GM12874 (cell line): ENCODE measurements around the gene EIF5.

Source experiments
- TF ChIP-seq, protein P1 (sequence below): IDR thresholded peaks from 2 replicates; pipeline ENCODE4 v1.5.1; 2011; ENCODE audit warnings: low read depth, mild to moderate bottlenecking, control low read depth, low read length, moderate library complexity; ENCODE audit not compliant: insufficient read depth

EIF5 gene

DNA sequence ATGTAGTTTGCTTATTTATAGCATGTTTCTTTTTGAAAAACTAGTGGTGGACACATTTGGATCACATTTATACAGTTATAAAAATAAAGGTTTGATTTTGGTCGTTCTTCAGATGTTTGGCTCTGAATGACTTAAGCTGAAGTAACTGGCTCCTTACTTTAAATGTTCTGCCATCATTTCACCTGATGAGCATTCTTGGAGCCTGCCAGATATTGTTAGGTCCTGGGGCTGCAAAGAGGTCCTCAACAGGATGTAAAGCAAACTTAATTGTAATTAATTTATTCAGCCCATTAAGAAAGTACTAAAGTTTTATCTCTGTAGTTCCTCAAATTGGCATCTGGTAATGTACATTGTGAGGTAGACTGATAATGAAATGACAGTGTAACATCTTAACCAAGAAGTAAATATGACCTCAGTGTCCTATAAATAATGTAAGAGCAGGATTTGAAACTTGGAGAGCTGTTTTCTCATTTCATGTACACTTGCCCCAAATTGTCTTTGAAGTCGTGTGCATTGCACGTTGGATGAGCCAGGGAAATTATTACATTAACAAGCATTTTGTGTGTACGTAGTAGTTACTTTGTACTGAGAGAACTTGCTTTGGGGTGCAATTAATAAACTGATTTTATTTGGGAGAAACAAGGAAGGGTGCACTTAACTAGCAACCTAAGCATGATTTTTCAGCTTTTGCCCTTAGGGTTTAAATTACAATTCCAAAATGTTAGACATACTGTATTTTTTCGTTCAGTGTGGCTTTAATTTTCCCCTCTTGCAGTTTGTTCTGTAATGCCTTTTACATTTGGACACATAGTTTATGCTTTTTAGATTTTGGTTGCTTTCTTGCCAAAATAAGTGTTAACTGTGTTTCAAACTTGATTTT lies 7.5 kb downstream of the EIF5 start:
- TF ChIP-seq, protein P1, sequence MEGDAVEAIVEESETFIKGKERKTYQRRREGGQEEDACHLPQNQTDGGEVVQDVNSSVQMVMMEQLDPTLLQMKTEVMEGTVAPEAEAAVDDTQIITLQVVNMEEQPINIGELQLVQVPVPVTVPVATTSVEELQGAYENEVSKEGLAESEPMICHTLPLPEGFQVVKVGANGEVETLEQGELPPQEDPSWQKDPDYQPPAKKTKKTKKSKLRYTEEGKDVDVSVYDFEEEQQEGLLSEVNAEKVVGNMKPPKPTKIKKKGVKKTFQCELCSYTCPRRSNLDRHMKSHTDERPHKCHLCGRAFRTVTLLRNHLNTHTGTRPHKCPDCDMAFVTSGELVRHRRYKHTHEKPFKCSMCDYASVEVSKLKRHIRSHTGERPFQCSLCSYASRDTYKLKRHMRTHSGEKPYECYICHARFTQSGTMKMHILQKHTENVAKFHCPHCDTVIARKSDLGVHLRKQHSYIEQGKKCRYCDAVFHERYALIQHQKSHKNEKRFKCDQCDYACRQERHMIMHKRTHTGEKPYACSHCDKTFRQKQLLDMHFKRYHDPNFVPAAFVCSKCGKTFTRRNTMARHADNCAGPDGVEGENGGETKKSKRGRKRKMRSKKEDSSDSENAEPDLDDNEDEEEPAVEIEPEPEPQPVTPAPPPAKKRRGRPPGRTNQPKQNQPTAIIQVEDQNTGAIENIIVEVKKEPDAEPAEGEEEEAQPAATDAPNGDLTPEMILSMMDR = no peak

DNA sequence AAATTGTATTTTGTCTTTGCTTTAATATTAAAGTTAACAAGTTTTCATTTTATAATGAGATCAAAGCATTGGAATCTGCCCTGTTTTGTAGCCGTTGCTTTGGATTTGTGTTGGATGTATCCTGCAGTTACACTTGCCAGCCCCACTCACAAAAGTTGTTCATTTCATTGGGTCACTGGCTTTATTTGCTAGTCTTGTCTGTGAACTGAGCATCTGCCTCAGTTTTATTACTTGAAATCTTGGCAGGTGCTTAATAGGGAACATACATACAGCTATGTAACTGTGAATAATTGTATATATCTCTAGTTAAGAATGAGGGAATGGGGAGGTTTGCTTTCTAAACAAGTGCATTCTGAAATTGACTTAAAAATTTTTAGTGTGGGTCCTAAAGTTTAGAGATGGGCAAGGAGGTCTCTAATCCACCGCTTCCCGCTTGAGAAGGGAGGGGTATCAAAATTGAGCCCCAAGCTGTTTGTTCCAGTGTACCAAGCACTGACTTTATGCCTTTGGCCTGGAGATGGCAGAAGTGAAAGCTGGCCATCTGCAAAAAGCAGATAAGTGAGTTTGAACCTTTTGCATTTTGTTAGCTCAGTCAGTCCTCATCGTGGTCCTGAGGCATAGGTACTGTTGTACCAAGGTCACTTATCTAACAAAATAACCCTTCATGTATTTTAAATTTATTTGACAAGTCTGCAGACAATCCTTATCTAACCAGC lies 9.3 kb downstream of the EIF5 start:
- TF ChIP-seq, protein P1 = no peak

DNA sequence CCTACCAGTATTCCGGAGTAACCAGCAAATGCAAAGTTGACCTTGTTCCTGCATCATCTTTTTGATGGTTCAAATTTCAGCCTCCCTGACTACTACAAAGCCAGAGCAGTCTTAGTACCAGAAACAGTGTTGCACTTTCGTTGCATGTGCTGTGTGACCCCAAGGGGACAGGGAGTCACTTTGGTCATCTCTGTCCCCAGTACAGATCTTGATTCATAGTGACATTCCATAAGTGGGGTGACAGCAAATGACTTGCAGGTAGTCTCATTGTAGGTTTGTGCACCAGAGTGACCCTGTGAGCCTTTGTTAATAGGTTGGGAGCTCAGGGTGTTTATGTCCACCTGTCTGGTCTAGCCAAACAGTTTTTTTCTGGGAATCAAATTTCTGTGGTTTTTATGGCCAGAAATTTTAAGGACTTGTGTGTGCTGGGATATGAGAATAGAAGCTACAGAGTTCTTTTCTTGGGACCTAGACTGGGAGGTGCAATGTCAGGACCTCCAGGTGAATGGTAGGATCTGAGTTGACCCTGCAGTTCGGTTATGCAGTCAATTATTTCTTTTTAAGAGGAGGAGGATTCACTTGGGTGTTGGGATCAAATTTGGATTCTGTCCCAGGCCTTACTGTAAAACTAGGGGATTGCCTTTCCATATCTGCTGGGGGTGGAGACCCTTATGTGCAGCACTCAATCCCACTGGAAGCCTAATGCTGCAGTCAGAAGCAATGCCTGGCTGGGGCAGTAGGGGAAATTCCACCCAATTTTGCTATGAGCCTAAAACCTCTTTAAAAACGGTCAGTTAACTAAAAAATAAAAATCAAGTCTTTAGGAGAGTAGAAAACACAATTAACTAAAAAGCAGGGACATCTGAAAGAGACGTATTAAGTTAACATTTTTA lies 10.1 kb downstream of the EIF5 start:
- TF ChIP-seq, protein P1 = no peak

DNA sequence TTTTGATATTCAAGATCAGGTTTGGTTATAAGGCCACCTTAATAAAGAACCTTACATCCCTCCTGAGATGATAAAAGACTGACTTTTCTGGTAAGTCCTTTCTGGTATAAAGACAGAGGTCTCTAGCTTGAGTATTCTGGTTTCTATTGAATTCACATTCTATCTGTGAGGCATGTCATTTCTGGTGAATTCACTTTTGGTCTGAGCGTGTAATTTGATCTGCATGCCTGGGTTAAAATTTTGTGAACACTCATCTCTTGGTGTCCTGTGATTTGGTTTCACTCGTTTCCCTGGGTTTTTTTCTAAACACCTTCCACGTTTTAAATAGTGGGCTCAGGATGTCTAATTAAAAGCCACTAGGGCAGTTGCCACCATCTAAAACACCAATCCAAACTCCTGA lies 12.2 kb downstream of the EIF5 start:
- TF ChIP-seq, protein P1 = no peak

DNA sequence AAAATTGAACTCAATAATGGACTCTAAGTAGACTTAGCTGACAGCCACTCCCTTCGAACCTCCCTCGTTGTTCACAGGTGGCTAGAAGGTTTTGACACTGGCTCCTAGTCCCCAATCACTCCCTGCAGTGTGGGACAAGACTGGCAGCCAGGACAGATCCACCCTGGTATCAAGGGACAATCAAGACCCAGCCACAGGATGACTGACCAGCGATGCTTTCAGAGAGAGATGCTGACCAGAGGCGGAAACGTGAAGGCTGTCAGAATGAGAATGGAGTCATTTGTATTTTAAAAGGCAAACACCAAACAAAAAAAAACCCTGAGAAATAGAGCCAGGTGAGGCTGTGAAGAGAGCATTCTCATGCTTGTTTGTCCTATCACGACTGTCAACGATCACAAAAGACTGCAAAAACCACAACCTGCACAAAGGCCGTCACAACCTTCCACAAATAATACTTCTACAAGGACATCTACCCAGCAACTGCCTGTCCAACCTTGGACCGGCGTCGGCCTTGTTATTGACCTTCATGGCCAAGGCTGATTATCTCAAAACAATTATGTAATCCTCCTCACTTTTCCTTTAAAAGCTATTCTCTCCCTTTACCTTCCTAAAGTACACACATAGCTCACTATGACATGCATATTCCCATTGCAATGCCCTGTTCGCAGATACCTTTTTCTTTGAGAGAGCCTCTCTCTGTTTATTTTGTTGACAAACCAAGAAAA lies 13.2 kb downstream of the EIF5 start:
- TF ChIP-seq, protein P1 = no peak

DNA sequence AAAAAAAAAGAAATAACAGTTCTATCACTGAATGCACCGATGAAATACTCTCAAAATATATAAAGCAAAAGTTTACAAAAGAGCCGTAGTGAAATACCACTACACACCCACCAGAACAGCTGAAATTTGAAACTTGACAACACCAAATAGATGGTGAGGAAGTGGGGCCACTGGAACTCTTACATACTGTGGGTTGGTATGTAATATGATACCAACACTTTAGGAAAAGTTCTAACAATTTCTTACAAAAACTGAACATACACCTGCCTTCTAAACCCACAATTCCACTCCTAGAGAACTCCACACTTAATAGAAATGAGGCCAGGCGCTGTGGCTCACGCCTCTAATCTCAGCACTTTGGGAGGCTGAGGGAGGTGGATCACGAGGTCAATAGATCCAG lies 14.1 kb downstream of the EIF5 start:
- TF ChIP-seq, protein P1 = no peak

DNA sequence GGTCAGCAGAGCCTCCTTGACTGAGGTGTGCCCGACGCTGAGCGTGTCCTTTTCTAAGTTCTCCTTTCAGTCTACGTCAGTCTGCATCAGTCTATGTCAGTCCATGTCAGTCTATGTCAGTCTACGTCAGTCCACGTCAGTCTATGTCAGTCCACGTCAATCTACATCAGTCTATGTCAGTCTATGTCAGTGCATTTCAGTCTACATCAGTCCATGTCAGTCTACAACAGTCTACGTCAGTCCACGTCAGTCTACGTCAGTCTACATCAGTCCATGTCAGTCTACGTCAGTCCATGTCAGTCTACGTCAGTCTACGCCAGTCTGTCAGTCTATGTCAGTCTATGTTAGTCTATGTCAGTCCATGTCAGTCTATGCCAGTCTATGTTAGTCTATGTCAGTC lies 15.9 kb downstream of the EIF5 start:
- TF ChIP-seq, protein P1 = no peak
